K562 (cell line): ENCODE measurements around the gene TRIM69. TPM values are rescaled to one million over a fixed set of nuclear protein-coding genes. Genes with fewer than 3 reads are reported as not detected.
"Not testable (repeated sequence)": the region's sequence is repeated elsewhere in the genome, so short reads cannot be mapped to it uniquely, and the experiment has no call there.

Experiments
- ATAC-seq: fragments of 200-7000 bp; cut with Tn5 transposase; 3 replicates; pipeline ENCODE4 v1.9.1; 2020; ENCODE audit warnings: moderate library complexity
- BruUV-seq: library from RNA; stranded (reverse); fragments of 400-500 nt; replicated peaks from 2 replicates; lab custom pipeline; 2021; lab: Mats Ljungman, UMichigan
- CTCF ChIA-PET: fragments of 300-600 bp; formaldehyde crosslinking; extraction: SDS; loops from one replicate; lab custom pipeline; 2021; ENCODE audit warnings: low intra/inter-chr PET ratio; lab: Yijun Ruan, JAX
- POLR2A ChIA-PET: fragments of 300-600, 350-650 bp; sonication (Branson Sonifier 250); formaldehyde crosslinking; extraction: SDS; loops from one replicate; lab custom pipeline; 2021; ENCODE audit warnings: antibody characterized with exemption, inconsistent platforms; lab: Yijun Ruan, JAX
- DNase-seq, 4 experiments: peaks; one replicate each; pipeline versions ENCODE4 v3.0.0 to v3.0.0-alpha.2; 2011 to 2018; ENCODE audit warnings: low spot score in 3 of 4, mixed read lengths in 3 of 4; ENCODE audit errors: extremely low read depth in 1 of 4
- FAIRE-seq: peaks from 2 replicates; lab custom pipeline; 2011; peaks lifted over from hg19 to GRCh38; lab: Jason Lieb, UNC
- H2AFZ ChIP-seq: 2 replicates; pipeline ENCODE4 v1.6.0; 2011; ENCODE audit warnings: low read depth, low read length, control low read depth, inconsistent platforms
- H3K27ac ChIP-seq: fragments of 200-600 bp; 3 replicates; pipeline ENCODE4 v1.8.0; 2011; ENCODE audit warnings: low read depth, mild to moderate bottlenecking, control low read depth, inconsistent platforms, low read length, moderate library complexity, mixed read lengths; ENCODE audit errors: extremely low read depth
- H3K27me3 ChIP-seq, 2 experiments: fragments of 300-600 bp in 1 of 2; 2 replicates in 1 of 2; 3 replicates in 1 of 2; pipeline versions ENCODE4 v1.6.0 to v1.8.0; 2011; ENCODE audit warnings: inconsistent platforms in 2 of 2, low read length in 2 of 2, mild to moderate bottlenecking in 1 of 2, mixed read lengths in 1 of 2, moderate library complexity in 1 of 2; ENCODE audit not compliant: control insufficient read depth in 2 of 2, insufficient read depth in 2 of 2
- H3K36me3 ChIP-seq: fragments of 300-600 bp; 3 replicates; pipeline ENCODE4 v1.8.0; 2011; ENCODE audit warnings: mild to moderate bottlenecking, low read length, inconsistent platforms; ENCODE audit not compliant: control insufficient read depth, insufficient read depth
- H3K4me1 ChIP-seq, 2 experiments: fragments of 200-600 bp in 1 of 2; replicated peaks in 1 of 2; 2 replicates in 1 of 2; 3 replicates in 1 of 2; pipeline versions ENCODE4 v1.5.1 to v1.8.0; 2011; ENCODE audit warnings: inconsistent platforms in 2 of 2, low read length in 2 of 2, mild to moderate bottlenecking in 1 of 2, mixed read lengths in 1 of 2, moderate library complexity in 1 of 2; ENCODE audit not compliant: control insufficient read depth in 2 of 2, insufficient read depth in 2 of 2
- H3K4me2 ChIP-seq: 2 replicates; pipeline ENCODE4 v1.6.1; 2011; ENCODE audit warnings: low read length, control low read depth, inconsistent platforms, mixed read lengths; ENCODE audit not compliant: insufficient read depth
- H3K4me3 ChIP-seq: fragments of 200-600 bp; sonication (generic), shearing (Covaris generic); 2 replicates; pipeline ENCODE4 v1.5.1; 2016; ENCODE audit warnings: control low read depth, inconsistent platforms
- H3K79me2 ChIP-seq: fragments of 200-600 bp; 3 replicates; pipeline ENCODE4 v1.8.0; 2011; ENCODE audit warnings: low read length, inconsistent platforms; ENCODE audit not compliant: control insufficient read depth, insufficient read depth
- H3K9ac ChIP-seq, 2 experiments: 2 replicates each; pipeline versions ENCODE4 v1.6.0 to v1.6.1; 2011; ENCODE audit warnings: low read depth in 2 of 2, low read length in 2 of 2, control low read depth in 1 of 2, inconsistent platforms in 1 of 2, mild to moderate bottlenecking in 1 of 2, mixed read lengths in 1 of 2; ENCODE audit not compliant: insufficient read depth in 1 of 2
- H3K9me1 ChIP-seq: one replicate; pipeline ENCODE4 v1.6.0; 2011; ENCODE audit warnings: inconsistent platforms, mild to moderate bottlenecking, low read length, moderate library complexity; ENCODE audit not compliant: control insufficient read depth, insufficient read depth
- H3K9me3 ChIP-seq: replicated peaks from 2 replicates; pipeline ENCODE4 v1.5.1; 2011; ENCODE audit warnings: low read depth, low read length, inconsistent platforms; ENCODE audit not compliant: control insufficient read depth, insufficient read depth
- H4K20me1 ChIP-seq: replicated peaks from 2 replicates; pipeline ENCODE4 v1.6.1; 2011; ENCODE audit warnings: low read length, inconsistent platforms, mixed read lengths; ENCODE audit not compliant: control insufficient read depth, insufficient read depth
- CBX3 ChIP-seq, 2 experiments: IDR thresholded peaks; 1 replicate in 1 of 2; 2 replicates in 1 of 2; pipeline ENCODE4 v1.6.1; 2012; ENCODE audit warnings: inconsistent platforms in 2 of 2, low read length in 2 of 2, borderline replicate concordance in 1 of 2, control low read depth in 1 of 2
- CBX5 ChIP-seq: IDR thresholded peaks from 2 replicates; pipeline ENCODE4 v1.6.1; 2014; ENCODE audit warnings: low read depth, borderline replicate concordance
- TRIM24 ChIP-seq, 2 experiments: fragments of 450-650 bp; IDR thresholded peaks; 2 replicates each; pipeline ENCODE4 v1.6.1; 2016
- TRIM28 ChIP-seq: fragments of 450-650 bp; IDR thresholded peaks from 2 replicates; pipeline ENCODE4 v1.6.1; 2017
- ZNF280A ChIP-seq: fragments of 450-650 bp; IDR thresholded peaks from 2 replicates; pipeline ENCODE4 v1.6.1; 2018; ENCODE audit warnings: mild to moderate bottlenecking, low read depth; ENCODE audit not compliant: partially characterized antibody
- ZNF445 ChIP-seq: fragments of 250-450 bp; sonication (Bioruptor Pico); IDR thresholded peaks from 2 replicates; pipeline ENCODE4 v1.4.0; 2020; ENCODE audit warnings: low read depth, mild to moderate bottlenecking, moderate library complexity
- WGBS: fragments of 100-300 bp; shearing (Covaris generic); methylation state at CpG from one replicate; pipeline ENCODE4 v1.1.6; 2016; ENCODE audit warnings: low coverage, mixed read lengths; ENCODE audit not compliant: insufficient coverage; ENCODE audit errors: missing lambda C conversion rate; 5-methylcytosine and 5-hydroxymethylcytosine counted together
- in situ Hi-C: fragments of 300-500 bp; cut with MboI; formaldehyde crosslinking; loops from 4 replicates; pipeline ENCODE4 v1.15.0; 2018; ENCODE audit warnings: inconsistent platforms, mixed read lengths
- intact Hi-C: fragments of 100-400 bp; cut with micrococcal nuclease; formaldehyde crosslinking; loops from 2 replicates; pipeline ENCODE4 v1.14.2; 2022
- polyA plus RNA-seq, 8 experiments: library from polyadenylated mRNA; depleted of rRNA in 4 of 8; stranded (reverse) in 5 of 8; unstranded in 3 of 8; fragments of >200 nt; fragmentation: Nextera tagmentation in 2 of 8; fragmentation: Illumina TruSeq in 1 of 8; extraction: Ambion mirVana in 2 of 8; extraction: Trizol in 1 of 8; gene quantifications; 2 replicates each; pipeline versions ENCODE4 v1.2.1 to v1.2.3, GENCODE V29; 2011 to 2014; ENCODE audit warnings: inconsistent platforms in 1 of 8, missing spikeins in 1 of 8
- total RNA-seq, 7 experiments: library from RNA; depleted of rRNA in 6 of 7; stranded (reverse); fragments of >200 nt in 6 of 7; fragmentation: Illumina TruSeq in 2 of 7; extraction: Trizol in 2 of 7; gene quantifications; 2 replicates each; pipeline versions ENCODE4 v1.2.1 to v1.2.3, GENCODE V29; 2011 to 2021; ENCODE audit warnings: low replicate concordance in 1 of 7

Gene TRIM69
- total and polyA plus RNA-seq, 9 of the 15 experiments (the other 6 are each of a cell fraction or from before 2014, with no cell fraction given), result 1.0 to 4.3 (median 2.3) TPM

GRCh38 chr15:44770715-44771114, 34.4 kb downstream of the TRIM69 start:
- intact Hi-C loops, H3K9me1 ChIP-seq, H3K9ac ChIP-seq, CTCF ChIA-PET, ATAC-seq, H3K4me2 ChIP-seq, H3K4me3 ChIP-seq, H3K4me1 ChIP-seq, H3K9me3 ChIP-seq, H4K20me1 ChIP-seq: not testable (repeated sequence)
- 0 out of 4 replicates have a peak, but pooled peaks of 1 of the 2 experiments have one; percentile 37 for TF ChIP-seq TRIM24 (IDR thresholded peaks at IDR 0.05)
- TF ChIP-seq ZNF445 (CRISPR knock-in tag), result peak; percentile 95
- peak; percentile 94 for TF ChIP-seq CBX5
- TF ChIP-seq ZNF280A, result peak; percentile 41
- peak; percentile 87 for TF ChIP-seq TRIM28
- peak in 1 of 2 experiments; percentile 76; a peak in 2 of 3 replicates for TF ChIP-seq CBX3 (IDR thresholded peaks at IDR 0.05; ENCODE audit: borderline replicate concordance in 1 of 2, low read length in 2 of 2)
- TF ChIP-seq, all 486 proteins: peak for 6; not testable (repeated sequence) for 480
- H3K36me3 ChIP-seq, BruUV-seq, H2AFZ ChIP-seq, H3K27me3 ChIP-seq, DNase-seq, H3K79me2 ChIP-seq, H3K27ac ChIP-seq, in situ Hi-C loops, FAIRE-seq, POLR2A ChIA-PET: not testable (repeated sequence)
- 11% methylated on average over 5 of the region's 5 CpGs for WGBS
